Neuronal stem cell (in vitro differentiated cells): ENCODE measurements around the gene SELE.
"Not testable (repeated sequence)": the region's sequence is repeated elsewhere in the genome, so short reads cannot be mapped to it uniquely, and the experiment has no call there.

Experiments used
- DNase-seq: peaks from one replicate; pipeline ENCODE4 v3.0.0-alpha.2; 2013; ENCODE audit warnings: low spot score
- H2AFZ ChIP-seq: one replicate; pipeline ENCODE4 v1.6.1; 2013; ENCODE audit warnings: mild to moderate bottlenecking, low read length, inconsistent platforms
- H2AK5ac ChIP-seq: 2 replicates; pipeline ENCODE4 v1.6.1; 2013; ENCODE audit warnings: low read depth, mild to moderate bottlenecking, inconsistent platforms, low read length, moderate library complexity, mixed read lengths
- H2BK120ac ChIP-seq: 2 replicates; pipeline ENCODE4 v1.6.1; 2013; ENCODE audit warnings: low read depth, mild to moderate bottlenecking, inconsistent platforms, low read length, moderate library complexity, mixed read lengths
- H2BK12ac ChIP-seq: one replicate; pipeline ENCODE4 v1.6.1; 2013; ENCODE audit warnings: low read length, inconsistent platforms
- H2BK15ac ChIP-seq: 2 replicates; pipeline ENCODE4 v1.6.1; 2013; ENCODE audit warnings: mild to moderate bottlenecking, low read length, inconsistent platforms, mixed read lengths
- H2BK5ac ChIP-seq: one replicate; pipeline ENCODE4 v1.6.1; 2013; ENCODE audit warnings: inconsistent platforms, mild to moderate bottlenecking, low read length, moderate library complexity
- H3K14ac ChIP-seq: one replicate; pipeline ENCODE4 v1.6.1; 2013; ENCODE audit warnings: low read length, inconsistent platforms
- H3K18ac ChIP-seq: 2 replicates; pipeline ENCODE4 v1.6.1; 2013; ENCODE audit warnings: low read length, inconsistent platforms
- H3K23ac ChIP-seq: 2 replicates; pipeline ENCODE4 v1.6.1; 2013; ENCODE audit warnings: low read depth, mild to moderate bottlenecking, mixed read lengths, low read length, inconsistent platforms; ENCODE audit not compliant: poor library complexity
- H3K27ac ChIP-seq: replicated peaks from 3 replicates; pipeline ENCODE4 v1.5.1; 2013; ENCODE audit warnings: low read length, inconsistent platforms
- H3K27me3 ChIP-seq, 3 experiments: 2 replicates each; pipeline ENCODE4 v1.6.1; 2013; ENCODE audit warnings: low read length in 3 of 3, mild to moderate bottlenecking in 2 of 3, inconsistent platforms in 1 of 3, low read depth in 1 of 3, mixed read lengths in 1 of 3, moderate library complexity in 1 of 3; ENCODE audit not compliant: control insufficient read depth in 3 of 3, insufficient read depth in 3 of 3
- H3K36me3 ChIP-seq, 2 donors: replicated peaks in 1 of 2; 2 replicates each; pipeline ENCODE4 v1.6.1; 2013; ENCODE audit warnings: low read length in 2 of 2; ENCODE audit not compliant: control insufficient read depth in 2 of 2, insufficient read depth in 2 of 2
- H3K4ac ChIP-seq: 2 replicates; pipeline ENCODE4 v1.6.1; 2013; ENCODE audit warnings: inconsistent platforms, mild to moderate bottlenecking, low read length, moderate library complexity
- H3K4me1 ChIP-seq, 2 donors: 1 replicate in 1 of 2; 2 replicates in 1 of 2; pipeline ENCODE4 v1.6.1; 2013; ENCODE audit warnings: low read length in 2 of 2, low read depth in 1 of 2; ENCODE audit not compliant: control insufficient read depth in 2 of 2, insufficient read depth in 1 of 2
- H3K4me2 ChIP-seq: one replicate; pipeline ENCODE4 v1.6.1; 2013; ENCODE audit warnings: mild to moderate bottlenecking, low read length, inconsistent platforms; ENCODE audit not compliant: insufficient read depth, poor library complexity, severe bottlenecking
- H3K4me3 ChIP-seq, 2 donors: 2 replicates each; pipeline ENCODE4 v1.5.1; 2013; ENCODE audit warnings: low read length in 2 of 2, mild to moderate bottlenecking in 2 of 2, inconsistent platforms in 1 of 2, moderate library complexity in 1 of 2
- H3K79me1 ChIP-seq: one replicate; pipeline ENCODE4 v1.6.1; 2013; ENCODE audit warnings: low read depth, mild to moderate bottlenecking, inconsistent platforms, low read length, moderate library complexity
- H3K9ac ChIP-seq: one replicate; pipeline ENCODE4 v1.6.1; 2013; ENCODE audit warnings: mild to moderate bottlenecking, low read depth, low read length, inconsistent platforms; ENCODE audit not compliant: poor library complexity
- H3K9me3 ChIP-seq, 2 donors: replicated peaks in 1 of 2; 2 replicates each; pipeline versions ENCODE3 to v1.6.1; 2013; ENCODE audit warnings: low read length in 2 of 2, mild to moderate bottlenecking in 2 of 2, inconsistent platforms in 1 of 2, low read depth in 1 of 2, mixed read lengths in 1 of 2, moderate library complexity in 1 of 2; ENCODE audit not compliant: control insufficient read depth in 2 of 2, insufficient read depth in 1 of 2
- H4K8ac ChIP-seq: one replicate; pipeline ENCODE4 v1.6.1; 2013; ENCODE audit warnings: low read depth, mild to moderate bottlenecking, inconsistent platforms, low read length, moderate library complexity
- H4K91ac ChIP-seq: one replicate; pipeline ENCODE4 v1.6.1; 2013; ENCODE audit warnings: low read length, low read depth, mild to moderate bottlenecking, inconsistent platforms; ENCODE audit not compliant: poor library complexity
- WGBS, 2 donors: extraction: QIAGEN DNeasy Blood & Tissue Kit; methylation state at CpG; one replicate each; pipeline ENCODE4 v1.1.7; 2013; ENCODE audit warnings: missing lambda C conversion rate in 2 of 2, mixed read lengths in 1 of 2; ENCODE audit not compliant: insufficient read length in 2 of 2, insufficient replicate concordance in 1 of 2; ENCODE audit errors: extremely low coverage in 2 of 2; 5-methylcytosine and 5-hydroxymethylcytosine counted together

SELE gene

GRCh38 chr1:169715100-169715499, 18.8 kb downstream of the SELE start:
- not testable (repeated sequence) for H2BK12ac ChIP-seq, H3K9ac ChIP-seq, H3K4ac ChIP-seq, H2BK15ac ChIP-seq, H2BK120ac ChIP-seq, H2AK5ac ChIP-seq, H3K79me1 ChIP-seq, H4K91ac ChIP-seq, H2BK5ac ChIP-seq, H3K9me3 ChIP-seq, H3K4me2 ChIP-seq, H3K4me1 ChIP-seq, H3K18ac ChIP-seq, H3K27me3 ChIP-seq, H3K23ac ChIP-seq, H3K4me3 ChIP-seq, H3K27ac ChIP-seq, H2AFZ ChIP-seq, H4K8ac ChIP-seq, H3K36me3 ChIP-seq, DNase-seq, H3K14ac ChIP-seq
- WGBS, 2 donors = no CpG with 5 or more reads among the region's 2 CpGs

GRCh38 chr1:169713090-169713489, 20.8 kb downstream of the SELE start:
- not testable (repeated sequence) for H2BK5ac ChIP-seq, H4K8ac ChIP-seq, H3K4me3 ChIP-seq, DNase-seq, H3K27ac ChIP-seq, H3K36me3 ChIP-seq, H4K91ac ChIP-seq, H3K4me1 ChIP-seq, H3K9me3 ChIP-seq, H3K79me1 ChIP-seq, H3K23ac ChIP-seq, H3K18ac ChIP-seq, H2AK5ac ChIP-seq, H3K27me3 ChIP-seq, H3K14ac ChIP-seq, H2BK120ac ChIP-seq, H2BK12ac ChIP-seq, H3K4ac ChIP-seq, H3K9ac ChIP-seq, H2BK15ac ChIP-seq, H3K4me2 ChIP-seq, H2AFZ ChIP-seq
- no CpG with 5 or more reads among the region's 5 CpGs for WGBS, 2 donors

- H3K14ac ChIP-seq = no peak overlapping the region
- no peak overlapping the region for H2BK120ac ChIP-seq
- H3K18ac ChIP-seq = no peak overlapping the region
- H3K4me2 ChIP-seq = no peak overlapping the region
- H3K27me3 ChIP-seq = no peaks in the 10 kb centered on the region
- WGBS, 2 donors = no CpG with 5 or more reads among the region's 2 CpGs
- no peak overlapping the region for H3K4me3 ChIP-seq
- H3K27ac ChIP-seq = no peak overlapping the region
- no peak overlapping the region for H4K91ac ChIP-seq
- no peak overlapping the region for H3K23ac ChIP-seq
- no peak overlapping the region for H2BK15ac ChIP-seq
- H3K9ac ChIP-seq = no peak overlapping the region
- no peaks in the 10 kb centered on the region for H3K36me3 ChIP-seq
- no peak overlapping the region for H2BK5ac ChIP-seq
- H3K79me1 ChIP-seq = no peaks in the 10 kb centered on the region
- H2AFZ ChIP-seq = no peak overlapping the region
- DNase-seq = no peak
- no peak overlapping the region for H4K8ac ChIP-seq
- H3K4me1 ChIP-seq = peaks cover 0 to 1% of the 10 kb centered on the region in 2 donors
- no peak overlapping the region for H2AK5ac ChIP-seq
- no peaks in the 10 kb centered on the region for H3K9me3 ChIP-seq
- H3K4ac ChIP-seq = no peak overlapping the region
- no peak overlapping the region for H2BK12ac ChIP-seq
Observed at GRCh38 chr1:169712309-169712631, 21.6 kb downstream of the SELE start.

DNA sequence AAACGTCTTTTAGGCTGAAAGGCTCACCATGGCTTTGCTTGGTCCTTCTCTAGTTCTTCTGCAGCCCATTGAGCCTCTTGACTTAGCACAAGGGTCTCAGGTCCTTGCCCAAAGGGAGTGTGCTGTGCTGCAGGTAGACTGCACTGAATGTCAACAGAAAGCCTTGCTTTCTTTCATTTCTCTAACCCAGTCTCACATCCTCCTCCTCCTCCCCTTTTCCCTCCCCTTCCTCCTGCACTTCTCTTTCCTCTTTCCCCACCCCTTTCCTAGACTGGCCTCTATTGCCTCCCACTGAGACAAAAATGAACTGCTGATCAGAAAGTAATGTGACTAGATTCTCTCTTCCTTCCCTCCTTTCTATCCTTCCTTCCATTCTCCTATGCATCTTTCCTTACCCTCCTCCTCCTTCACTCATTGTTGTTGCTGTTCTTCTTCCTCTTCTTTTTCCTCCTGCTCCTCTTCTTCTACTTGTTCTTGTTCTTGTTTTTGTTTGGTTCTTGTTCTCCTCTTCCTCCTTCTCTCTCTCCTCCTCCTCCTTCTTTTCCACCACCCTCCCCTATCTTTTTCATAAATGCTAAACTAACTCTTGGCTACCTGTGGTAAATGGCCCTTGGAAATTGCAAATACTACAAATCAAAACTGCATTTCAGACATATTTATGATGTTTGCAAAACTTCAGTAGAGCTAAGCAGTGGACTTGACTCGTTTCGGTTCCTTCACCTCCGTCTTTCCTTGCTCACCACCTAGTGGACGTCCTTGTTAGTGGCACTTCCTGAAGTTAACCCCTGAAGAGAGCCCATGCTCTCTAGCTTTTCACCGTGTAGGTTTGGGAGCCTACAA, 22.2 kb downstream of the SELE start, which contains the start of gene SELL:
Gene SELL (minus strand): TSS at position 152 of the 840 bp plus-strand sequence. CDS start 122 bp downstream, at position 30.
- Histone ChIP-seq H3K27me3 (no peaks in the 10 kb centered on the region), H3K4me3 (no peak within 1 kb of the TSS), H3K36me3 (no peaks in the 10 kb centered on the region), H3K14ac (no peak within 1 kb of the TSS), H3K9ac (no peak within 1 kb of the TSS), H2AK5ac (no peak within 1 kb of the TSS), H4K91ac (no peak within 1 kb of the TSS), H3K4me1 (peaks cover 0 to 1% of the 10 kb centered on the region in 2 donors), H3K9me3 (no peaks in the 10 kb centered on the region), H3K79me1 (no peaks in the 10 kb centered on the region), H3K23ac (no peak within 1 kb of the TSS), H2BK120ac (no peak within 1 kb of the TSS), H2BK15ac (no peak within 1 kb of the TSS), H2BK5ac (no peak within 1 kb of the TSS), H3K4me2 (peak within 1 kb of the TSS; percentile 13), H2AFZ (peak within 1 kb of the TSS; percentile 53), H3K27ac (no peak within 1 kb of the TSS), H4K8ac (no peak within 1 kb of the TSS), H3K18ac (no peak within 1 kb of the TSS), H3K4ac (no peak within 1 kb of the TSS), H2BK12ac (no peak within 1 kb of the TSS)
- WGBS, 2 donors = no CpG with 5 or more reads among the region's 6 CpGs
- DNase-seq = peak; percentile 33
